OCI-LY3 (cell line): ENCODE results near the gene FOXD3.

Experiments
- H2AFZ ChIP-seq: fragments of 200-600, 300-600 bp; shearing (Covaris generic); 2 replicates; pipeline ENCODE4 v1.6.0; 2014; ENCODE audit warnings: antibody characterized with exemption, low read depth, low read length
- H3K27ac ChIP-seq: fragments of 200-600, 300-600 bp; sonication (generic); 2 replicates; pipeline ENCODE4 v1.5.1; 2014; ENCODE audit warnings: mild to moderate bottlenecking, low read length, moderate library complexity, mixed read lengths
- H3K27me3 ChIP-seq: fragments of 200-600, 300-600 bp; sonication (generic); 2 replicates; pipeline ENCODE4 v1.6.1; 2014; ENCODE audit warnings: low read depth, low read length, mixed read lengths
- H3K36me3 ChIP-seq: fragments of 200-600, 300-600 bp; sonication (generic); replicated peaks from 2 replicates; pipeline ENCODE3; 2014; ENCODE audit warnings: low read depth, low read length, mixed read lengths
- H3K4me1 ChIP-seq: fragments of 300-600, 200-600 bp; sonication (generic); 2 replicates; pipeline ENCODE4 v1.6.1; 2014; ENCODE audit warnings: low read length, mixed read lengths
- H3K4me2 ChIP-seq: fragments of 200-600, 300-600 bp; sonication (generic); 2 replicates; pipeline ENCODE4 v1.6.1; 2014; ENCODE audit warnings: low read length, mixed read lengths
- H3K4me3 ChIP-seq: fragments of 300-600, 200-600 bp; sonication (generic); 2 replicates; pipeline ENCODE4 v1.5.1; 2014; ENCODE audit warnings: antibody characterized with exemption, mild to moderate bottlenecking, low read length, moderate library complexity
- H3K79me2 ChIP-seq: fragments of 300-600, 200-600 bp; shearing (Covaris generic); 2 replicates; pipeline ENCODE4 v1.6.1; 2014; ENCODE audit warnings: mild to moderate bottlenecking, low read length, mixed read lengths
- H3K9ac ChIP-seq: fragments of 300-600, 200-600 bp; shearing (Covaris generic); 2 replicates; pipeline ENCODE4 v1.6.0; 2014; ENCODE audit warnings: mild to moderate bottlenecking, low read length, moderate library complexity
- H3K9me3 ChIP-seq: fragments of 200-600, 300-600 bp; shearing (Covaris generic); 2 replicates; pipeline ENCODE4 v1.6.1; 2014; ENCODE audit warnings: low read length, mixed read lengths; ENCODE audit not compliant: insufficient read depth
- H4K20me1 ChIP-seq: fragments of 200-600, 300-600 bp; sonication (generic); 2 replicates; pipeline ENCODE4 v1.6.1; 2016; ENCODE audit warnings: low read length, mixed read lengths; ENCODE audit not compliant: insufficient read depth
- EZH2phosphoT487 ChIP-seq: fragments of 200-600 bp; shearing (Covaris generic); IDR thresholded peaks from 2 replicates; pipeline ENCODE4 v1.6.1; 2018; ENCODE audit warnings: antibody characterized with exemption, mixed run types, low read depth
- TF ChIP-seq, protein P1 (sequence below): fragments of 200-600, 300-600 bp; sonication (generic); IDR thresholded peaks from 2 replicates; pipeline ENCODE4 v1.5.1; 2014; ENCODE audit warnings: antibody characterized with exemption, low read length, low read depth

The FOXD3 gene

DNA sequence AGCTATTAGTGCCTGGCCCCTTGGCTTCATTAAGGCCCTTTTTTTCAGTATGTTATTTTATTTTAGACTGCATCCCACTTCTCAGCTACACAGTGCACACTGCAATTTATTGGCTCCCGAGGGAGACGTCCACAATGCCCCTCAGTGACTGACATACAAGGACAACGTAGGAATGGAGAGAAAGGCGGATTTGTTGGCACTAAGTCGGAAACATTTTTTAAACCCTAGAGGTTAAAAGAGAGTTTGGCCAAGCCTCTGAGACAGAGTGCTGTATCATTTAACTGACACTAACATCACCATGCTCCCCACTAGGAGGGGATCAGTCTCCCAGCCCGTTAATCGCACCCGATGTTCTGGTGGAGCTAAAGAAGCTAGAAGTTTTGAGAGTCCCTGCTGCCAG, 45.7 kb upstream of the FOXD3 start:
- Histone ChIP-seq H3K9ac (no peak overlapping the region), H3K4me1 (no peaks in the 10 kb centered on the region), H3K79me2 (no peaks in the 10 kb centered on the region), H3K4me3 (no peak overlapping the region), H3K9me3 (no peaks in the 10 kb centered on the region), H3K27me3 (no peaks in the 10 kb centered on the region), H3K27ac (no peak overlapping the region), H2AFZ (no peak overlapping the region), H3K4me2 (no peak overlapping the region), H4K20me1 (no peaks in the 10 kb centered on the region), H3K36me3 (no peaks in the 10 kb centered on the region)
- TF ChIP-seq, protein P1, sequence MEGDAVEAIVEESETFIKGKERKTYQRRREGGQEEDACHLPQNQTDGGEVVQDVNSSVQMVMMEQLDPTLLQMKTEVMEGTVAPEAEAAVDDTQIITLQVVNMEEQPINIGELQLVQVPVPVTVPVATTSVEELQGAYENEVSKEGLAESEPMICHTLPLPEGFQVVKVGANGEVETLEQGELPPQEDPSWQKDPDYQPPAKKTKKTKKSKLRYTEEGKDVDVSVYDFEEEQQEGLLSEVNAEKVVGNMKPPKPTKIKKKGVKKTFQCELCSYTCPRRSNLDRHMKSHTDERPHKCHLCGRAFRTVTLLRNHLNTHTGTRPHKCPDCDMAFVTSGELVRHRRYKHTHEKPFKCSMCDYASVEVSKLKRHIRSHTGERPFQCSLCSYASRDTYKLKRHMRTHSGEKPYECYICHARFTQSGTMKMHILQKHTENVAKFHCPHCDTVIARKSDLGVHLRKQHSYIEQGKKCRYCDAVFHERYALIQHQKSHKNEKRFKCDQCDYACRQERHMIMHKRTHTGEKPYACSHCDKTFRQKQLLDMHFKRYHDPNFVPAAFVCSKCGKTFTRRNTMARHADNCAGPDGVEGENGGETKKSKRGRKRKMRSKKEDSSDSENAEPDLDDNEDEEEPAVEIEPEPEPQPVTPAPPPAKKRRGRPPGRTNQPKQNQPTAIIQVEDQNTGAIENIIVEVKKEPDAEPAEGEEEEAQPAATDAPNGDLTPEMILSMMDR, result no peak
- TF ChIP-seq EZH2phosphoT487, result no peak

DNA sequence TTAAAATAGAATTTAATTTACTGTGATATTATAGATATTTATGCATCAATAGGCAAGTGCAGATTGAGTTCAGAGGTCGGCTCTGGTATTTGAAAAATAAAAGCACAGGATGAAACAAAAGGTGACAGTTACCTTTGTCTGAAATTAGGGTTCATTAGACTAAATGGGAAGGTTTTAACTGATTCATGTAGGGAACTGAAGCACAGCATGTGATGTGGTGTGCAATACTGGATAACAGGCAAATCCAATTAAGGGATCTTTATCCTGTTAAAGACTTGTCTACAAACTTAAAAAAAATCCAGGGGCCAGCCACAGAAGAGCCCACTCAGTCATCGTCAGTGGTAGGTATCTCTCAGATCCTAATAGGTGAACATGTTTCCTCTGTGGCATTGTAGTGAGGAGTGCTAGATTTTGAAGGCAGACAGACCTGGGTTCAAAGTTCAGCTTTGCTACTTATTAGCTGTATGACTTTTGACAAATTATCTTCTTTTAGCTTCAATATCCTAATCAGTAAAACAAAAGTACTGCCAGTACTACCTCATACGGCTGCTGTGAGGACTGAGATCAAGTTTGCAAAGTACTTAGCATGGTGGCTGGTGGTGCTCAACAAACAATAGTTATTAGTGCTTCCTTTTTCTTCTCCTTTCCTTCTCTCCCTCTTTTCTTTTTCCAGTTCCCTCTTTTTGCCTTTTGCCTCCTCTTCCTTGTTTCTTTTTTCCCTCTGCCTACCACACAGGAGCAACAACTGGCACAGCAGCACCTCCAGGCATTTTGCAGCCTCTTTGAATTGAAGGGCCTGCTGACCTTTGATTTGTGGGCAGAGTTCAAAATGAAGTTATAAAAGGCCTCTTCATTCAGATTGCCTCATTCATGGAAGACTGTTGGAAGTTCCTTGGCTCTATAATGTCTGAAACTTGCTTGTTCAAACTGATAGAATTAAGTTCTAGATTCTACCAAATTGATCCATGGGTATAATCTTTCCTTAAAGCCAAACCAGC, 44.9 kb upstream of the FOXD3 start:
- H3K4me2 ChIP-seq, result no peak overlapping the region
- no peak overlapping the region for H3K27ac ChIP-seq
- no peaks in the 10 kb centered on the region for H3K27me3 ChIP-seq
- H4K20me1 ChIP-seq, result no peaks in the 10 kb centered on the region
- H3K4me3 ChIP-seq, result no peak overlapping the region
- no peaks in the 10 kb centered on the region for H3K79me2 ChIP-seq
- H3K36me3 ChIP-seq, result no peaks in the 10 kb centered on the region
- TF ChIP-seq, protein P1, result no peak
- no peak for TF ChIP-seq EZH2phosphoT487
- H2AFZ ChIP-seq, result no peak overlapping the region
- no peak overlapping the region for H3K9ac ChIP-seq
- H3K4me1 ChIP-seq, result no peaks in the 10 kb centered on the region
- H3K9me3 ChIP-seq, result no peaks in the 10 kb centered on the region

DNA sequence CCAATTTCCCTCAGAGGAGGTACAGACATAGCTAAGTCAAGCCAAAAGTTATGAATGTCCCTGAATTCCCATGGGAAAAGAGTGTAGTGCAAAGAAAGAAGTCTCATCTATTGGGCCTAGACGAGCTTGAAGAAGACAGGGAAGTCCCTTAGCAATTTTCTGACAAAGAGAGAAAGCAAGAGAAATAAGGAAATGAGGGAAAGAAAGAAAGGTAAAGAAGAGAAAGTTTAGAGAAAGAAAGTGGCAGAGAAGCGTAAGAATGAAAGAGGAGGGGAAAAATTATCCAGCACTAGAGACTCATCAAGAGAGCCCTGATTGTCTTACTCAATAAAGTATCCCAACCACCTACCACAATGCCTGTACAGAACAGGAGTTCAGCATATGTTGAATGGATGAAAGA, 40.6 kb upstream of the FOXD3 start:
- Histone ChIP-seq H3K36me3 (no peaks in the 10 kb centered on the region), H3K27ac (no peak overlapping the region), H3K79me2 (no peaks in the 10 kb centered on the region), H3K27me3 (no peaks in the 10 kb centered on the region), H3K9me3 (no peaks in the 10 kb centered on the region), H3K9ac (no peak overlapping the region), H3K4me2 (no peak overlapping the region), H2AFZ (no peak overlapping the region), H3K4me3 (no peak overlapping the region), H3K4me1 (no peaks in the 10 kb centered on the region), H4K20me1 (no peaks in the 10 kb centered on the region)
- TF ChIP-seq, protein P1, result no peak
- TF ChIP-seq EZH2phosphoT487, result no peak

DNA sequence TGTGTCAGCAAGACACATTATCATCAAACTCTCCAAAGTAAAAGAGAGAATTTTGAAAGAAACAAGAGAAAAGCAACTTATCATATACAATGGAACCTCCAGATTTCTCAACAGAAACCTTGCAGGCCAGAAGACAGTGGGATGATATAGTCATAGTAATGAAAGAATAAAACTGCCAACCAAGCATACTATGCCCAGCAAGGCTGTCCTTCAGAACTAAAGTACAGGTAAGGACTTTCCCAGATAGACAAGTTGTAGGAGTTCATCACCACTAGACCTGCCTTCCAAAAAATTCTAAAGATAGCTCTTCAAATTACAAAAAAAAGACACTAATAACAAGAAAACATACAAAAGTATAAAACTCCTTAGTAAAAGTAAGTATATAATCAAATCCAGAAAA, 33.2 kb upstream of the FOXD3 start:
- TF ChIP-seq EZH2phosphoT487, result no peak
- TF ChIP-seq, protein P1, result no peak
- Histone ChIP-seq H3K79me2 (no peaks in the 10 kb centered on the region), H3K9ac (no peak overlapping the region), H3K9me3 (no peaks in the 10 kb centered on the region), H3K4me3 (no peak overlapping the region), H4K20me1 (no peaks in the 10 kb centered on the region), H3K36me3 (no peaks in the 10 kb centered on the region), H2AFZ (no peak overlapping the region), H3K4me1 (no peaks in the 10 kb centered on the region), H3K27me3 (no peaks in the 10 kb centered on the region), H3K4me2 (no peak overlapping the region), H3K27ac (no peak overlapping the region)
